ENCODE data around the gene LRRC4B. TPM values are rescaled to one million over a fixed set of nuclear protein-coding genes. Genes with fewer than 3 reads are reported as not detected.

The LRRC4B gene
- total RNA-seq, 2 donors from 2014 or later, result 0.26 to 10.5 TPM

DNA sequence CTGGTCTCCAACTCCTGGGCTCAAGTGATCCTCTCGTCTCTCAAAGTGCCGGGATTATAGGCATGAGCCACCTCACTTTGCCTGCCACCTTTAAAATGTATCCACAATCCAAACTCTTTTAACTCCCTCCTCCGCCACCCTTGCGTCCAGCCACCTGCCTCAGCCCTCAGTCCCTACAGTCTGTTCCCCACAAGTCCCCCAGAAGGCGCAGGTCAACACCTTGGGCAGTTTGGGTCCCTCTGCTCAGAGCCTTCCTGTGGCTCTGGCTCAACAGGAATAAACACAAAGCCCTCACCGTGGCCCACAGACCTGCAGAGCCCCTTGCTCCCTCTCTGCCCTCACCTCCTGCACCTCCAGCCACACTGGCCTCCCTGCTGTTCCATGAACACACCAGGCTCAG lies 99.4 kb downstream of the LRRC4B start:
- WGBS, 2 donors, result 85 to 89% methylated on average over 6 of the region's 6 CpGs
- no peaks in the 10 kb centered on the region for H3K27me3 ChIP-seq
- H3K36me3 ChIP-seq (replicated peaks in 1 of 2; ENCODE audit: insufficient read depth in 1 of 2, low read depth in 2 of 2), result no peaks in the 10 kb centered on the region
- no peak overlapping the region for H3K4me3 ChIP-seq
- TF ChIP-seq POLR2A (IDR thresholded peaks at IDR 0.05), result no peak
- TF ChIP-seq, protein P1, sequence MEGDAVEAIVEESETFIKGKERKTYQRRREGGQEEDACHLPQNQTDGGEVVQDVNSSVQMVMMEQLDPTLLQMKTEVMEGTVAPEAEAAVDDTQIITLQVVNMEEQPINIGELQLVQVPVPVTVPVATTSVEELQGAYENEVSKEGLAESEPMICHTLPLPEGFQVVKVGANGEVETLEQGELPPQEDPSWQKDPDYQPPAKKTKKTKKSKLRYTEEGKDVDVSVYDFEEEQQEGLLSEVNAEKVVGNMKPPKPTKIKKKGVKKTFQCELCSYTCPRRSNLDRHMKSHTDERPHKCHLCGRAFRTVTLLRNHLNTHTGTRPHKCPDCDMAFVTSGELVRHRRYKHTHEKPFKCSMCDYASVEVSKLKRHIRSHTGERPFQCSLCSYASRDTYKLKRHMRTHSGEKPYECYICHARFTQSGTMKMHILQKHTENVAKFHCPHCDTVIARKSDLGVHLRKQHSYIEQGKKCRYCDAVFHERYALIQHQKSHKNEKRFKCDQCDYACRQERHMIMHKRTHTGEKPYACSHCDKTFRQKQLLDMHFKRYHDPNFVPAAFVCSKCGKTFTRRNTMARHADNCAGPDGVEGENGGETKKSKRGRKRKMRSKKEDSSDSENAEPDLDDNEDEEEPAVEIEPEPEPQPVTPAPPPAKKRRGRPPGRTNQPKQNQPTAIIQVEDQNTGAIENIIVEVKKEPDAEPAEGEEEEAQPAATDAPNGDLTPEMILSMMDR (IDR thresholded peaks at IDR 0.05), result no peak
- ATAC-seq, result no peak
- H3K9me3 ChIP-seq, result no peaks in the 10 kb centered on the region
- intact Hi-C loops (cut with DNase I), result no loop called here
- no peak for DNase-seq
- H3K4me1 ChIP-seq, result no peaks in the 10 kb centered on the region
- H3K27ac ChIP-seq, result no peak overlapping the region

DNA sequence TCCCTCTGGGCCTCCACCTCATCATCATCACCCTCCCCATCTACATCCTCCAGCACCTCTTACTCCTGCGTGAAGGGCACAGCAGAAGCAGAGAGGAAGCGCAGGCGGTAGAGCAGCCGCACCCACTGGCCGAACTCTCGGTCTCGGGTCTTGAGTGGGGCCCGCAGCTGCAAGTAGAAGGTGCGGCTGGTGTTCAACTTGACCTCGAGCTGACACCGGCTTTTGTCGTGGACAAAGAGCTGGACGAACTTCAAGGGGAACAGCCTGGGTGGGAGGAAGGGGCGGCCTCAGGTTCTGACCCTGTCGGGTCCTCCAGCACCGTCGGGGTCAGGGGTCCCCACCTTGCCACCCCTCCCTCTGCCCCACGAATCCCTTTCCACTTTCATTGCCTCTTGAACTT lies 100.7 kb downstream of the LRRC4B start:
- DNase-seq (no peak), ATAC-seq (no peak)
- Histone ChIP-seq H3K9me3 (no peaks in the 10 kb centered on the region), H3K36me3 (replicated peaks in 1 of 2; ENCODE audit: insufficient read depth in 1 of 2, low read depth in 2 of 2) (no peaks in the 10 kb centered on the region), H3K27me3 (no peaks in the 10 kb centered on the region), H3K4me1 (no peaks in the 10 kb centered on the region), H3K4me3 (no peak overlapping the region), H3K27ac (no peak overlapping the region)
- 69 to 78% methylated on average over 18 of the region's 18 CpGs for WGBS, 2 donors
- intact Hi-C loops (cut with DNase I), result no loop called here
- no peak for TF ChIP-seq POLR2A (IDR thresholded peaks at IDR 0.05)
- TF ChIP-seq, protein P1 (IDR thresholded peaks at IDR 0.05), result no peak

Other genes starting within 250 kb of the LRRC4B start
- 1 to 10 TPM; 1.8 to 6.3 TPM for gene KCNC3, start 239.1 kb downstream of the LRRC4B start, total RNA-seq
- gene NAPSA, start 202.8 kb downstream of the LRRC4B start, total RNA-seq, result 1 to 10 TPM; 1.8 to 2.3 TPM
- 10 to 100 TPM; 43.2 to 50.1 TPM for gene NR1H2, start 192.0 kb downstream of the LRRC4B start, total RNA-seq
- 10 to 100 TPM; 13.2 to 13.8 TPM for gene POLD1, start 184.1 kb downstream of the LRRC4B start, total RNA-seq
- 1 to 10 TPM in 1 of 2 donors, not detected in 1; 6.9 TPM for gene SPIB, start 149.5 kb downstream of the LRRC4B start, total RNA-seq
- gene MYBPC2, start 135.5 kb downstream of the LRRC4B start, total RNA-seq, result not detected
- gene EMC10, start 91.9 kb downstream of the LRRC4B start, total RNA-seq, result 10 to 100 TPM; 60.3 to 68.0 TPM
- gene GARIN5A, start 91.6 kb downstream of the LRRC4B start, total RNA-seq, result 1 to 10 TPM in 1 of 2 donors, not detected in 1; 1.0 TPM
- gene JOSD2, start 57.2 kb downstream of the LRRC4B start, total RNA-seq, result 1 to 10 TPM; 5.6 to 7.5 TPM
- gene ASPDH, start 54.5 kb downstream of the LRRC4B start, total RNA-seq, result not detected
- under 1 TPM; 0.33 to 0.52 TPM for gene SYT3, start 71.4 kb upstream of the LRRC4B start, total RNA-seq
- gene C19orf81, start 81.0 kb upstream of the LRRC4B start, total RNA-seq, result not detected
- gene SHANK1, start 151.4 kb upstream of the LRRC4B start, total RNA-seq, result 1 to 10 TPM in 1 of 2 donors, under 1 TPM in 1; 0.26 to 2.3 TPM
- gene CLEC11A, start 154.9 kb upstream of the LRRC4B start, total RNA-seq, result 10 to 100 TPM in 1 of 2 donors, 1 to 10 TPM in 1; 5.2 to 24.1 TPM
- gene GPR32, start 202.0 kb upstream of the LRRC4B start, total RNA-seq, result not detected
- gene ACP4, start 222.0 kb upstream of the LRRC4B start, total RNA-seq, result not detected